Measurements from ENCODE around the gene EPHA10.
"Not testable (repeated sequence)": the region's sequence is repeated elsewhere in the genome, so short reads cannot be mapped to it uniquely, and the experiment has no call there.

The EPHA10 gene

GRCh38 chr1:37767488-37767887, 2.6 kb upstream of the EPHA10 start:
- DNase-seq, result no peak

GRCh38 chr1:37765916-37766664, 1.2 kb upstream of the EPHA10 start:
- DNase-seq, result no peak

- no peak for DNase-seq
These were observed 500 bp downstream of the EPHA10 start for GRCh38 chr1:37764414-37764825.

GRCh38 chr1:37763791-37764413, 1.0 kb downstream of the EPHA10 start:
- DNase-seq, result no peak

- DNase-seq, result no peak
These were observed 2.4 kb downstream of the EPHA10 start for GRCh38 chr1:37762516-37762915.

GRCh38 chr1:37761416-37762095, 3.4 kb downstream of the EPHA10 start:
- DNase-seq, result no peak

GRCh38 chr1:37759451-37759850, 5.5 kb downstream of the EPHA10 start:
- DNase-seq, result no peak

- DNase-seq, result no peak
These were observed 8.9 kb downstream of the EPHA10 start for GRCh38 chr1:37755951-37756560.

GRCh38 chr1:37755290-37755689, 9.6 kb downstream of the EPHA10 start:
- DNase-seq, result no peak

- no peak for DNase-seq
These were observed 11.2 kb downstream of the EPHA10 start for GRCh38 chr1:37753473-37754321.

- DNase-seq, result no peak
These were observed 12.1 kb downstream of the EPHA10 start for GRCh38 chr1:37752583-37753471.

GRCh38 chr1:37752213-37752582, 12.7 kb downstream of the EPHA10 start:
- no peak for DNase-seq

- DNase-seq, result no peak
These were observed 16.4 kb downstream of the EPHA10 start for GRCh38 chr1:37748565-37748964.

GRCh38 chr1:37746806-37747205, 18.1 kb downstream of the EPHA10 start:
- DNase-seq, result no peak

- no peak for DNase-seq
These were observed 23.3 kb downstream of the EPHA10 start for GRCh38 chr1:37741662-37742061.

- no peak for DNase-seq
These were observed 23.8 kb downstream of the EPHA10 start for GRCh38 chr1:37741130-37741529.

GRCh38 chr1:37739222-37739621, 25.7 kb downstream of the EPHA10 start:
- DNase-seq, result no peak

GRCh38 chr1:37738619-37739018, 26.3 kb downstream of the EPHA10 start:
- DNase-seq, result not testable (repeated sequence)

- not testable (repeated sequence) for DNase-seq
These were observed 26.9 kb downstream of the EPHA10 start for GRCh38 chr1:37737975-37738374.

- DNase-seq, result no peak
These were observed 30.0 kb downstream of the EPHA10 start for GRCh38 chr1:37734629-37735591.

Data from CD4-positive, alpha-beta T cell treated with Interleukin-6 for 4 hours (primary cell).